OCI-LY3 (cell line): ENCODE results near the gene TMEM9B.
A peak's percentile ranks its signal among the peaks of the same experiment; 100 is the strongest.
"Not testable (repeated sequence)": the region's sequence is repeated elsewhere in the genome, so short reads cannot be mapped to it uniquely, and the experiment has no call there.

ENCODE experiments used
- H2AFZ ChIP-seq: fragments of 200-600, 300-600 bp; shearing (Covaris generic); 2 replicates; pipeline ENCODE4 v1.6.0; 2014; ENCODE audit warnings: antibody characterized with exemption, low read depth, low read length
- H3K27ac ChIP-seq: fragments of 200-600, 300-600 bp; sonication (generic); 2 replicates; pipeline ENCODE4 v1.5.1; 2014; ENCODE audit warnings: mild to moderate bottlenecking, low read length, moderate library complexity, mixed read lengths
- H3K27me3 ChIP-seq: fragments of 200-600, 300-600 bp; sonication (generic); 2 replicates; pipeline ENCODE4 v1.6.1; 2014; ENCODE audit warnings: low read depth, low read length, mixed read lengths
- H3K36me3 ChIP-seq: fragments of 200-600, 300-600 bp; sonication (generic); replicated peaks from 2 replicates; pipeline ENCODE3; 2014; ENCODE audit warnings: low read depth, low read length, mixed read lengths
- H3K4me1 ChIP-seq: fragments of 300-600, 200-600 bp; sonication (generic); 2 replicates; pipeline ENCODE4 v1.6.1; 2014; ENCODE audit warnings: low read length, mixed read lengths
- H3K4me2 ChIP-seq: fragments of 200-600, 300-600 bp; sonication (generic); 2 replicates; pipeline ENCODE4 v1.6.1; 2014; ENCODE audit warnings: low read length, mixed read lengths
- H3K4me3 ChIP-seq: fragments of 300-600, 200-600 bp; sonication (generic); 2 replicates; pipeline ENCODE4 v1.5.1; 2014; ENCODE audit warnings: antibody characterized with exemption, mild to moderate bottlenecking, low read length, moderate library complexity
- H3K79me2 ChIP-seq: fragments of 300-600, 200-600 bp; shearing (Covaris generic); 2 replicates; pipeline ENCODE4 v1.6.1; 2014; ENCODE audit warnings: mild to moderate bottlenecking, low read length, mixed read lengths
- H3K9ac ChIP-seq: fragments of 300-600, 200-600 bp; shearing (Covaris generic); 2 replicates; pipeline ENCODE4 v1.6.0; 2014; ENCODE audit warnings: mild to moderate bottlenecking, low read length, moderate library complexity
- H3K9me3 ChIP-seq: fragments of 200-600, 300-600 bp; shearing (Covaris generic); 2 replicates; pipeline ENCODE4 v1.6.1; 2014; ENCODE audit warnings: low read length, mixed read lengths; ENCODE audit not compliant: insufficient read depth
- H4K20me1 ChIP-seq: fragments of 200-600, 300-600 bp; sonication (generic); 2 replicates; pipeline ENCODE4 v1.6.1; 2016; ENCODE audit warnings: low read length, mixed read lengths; ENCODE audit not compliant: insufficient read depth
- EZH2phosphoT487 ChIP-seq: fragments of 200-600 bp; shearing (Covaris generic); IDR thresholded peaks from 2 replicates; pipeline ENCODE4 v1.6.1; 2018; ENCODE audit warnings: antibody characterized with exemption, mixed run types, low read depth
- TF ChIP-seq, protein P1 (sequence below): fragments of 200-600, 300-600 bp; sonication (generic); IDR thresholded peaks from 2 replicates; pipeline ENCODE4 v1.5.1; 2014; ENCODE audit warnings: antibody characterized with exemption, low read length, low read depth

Gene TMEM9B

DNA sequence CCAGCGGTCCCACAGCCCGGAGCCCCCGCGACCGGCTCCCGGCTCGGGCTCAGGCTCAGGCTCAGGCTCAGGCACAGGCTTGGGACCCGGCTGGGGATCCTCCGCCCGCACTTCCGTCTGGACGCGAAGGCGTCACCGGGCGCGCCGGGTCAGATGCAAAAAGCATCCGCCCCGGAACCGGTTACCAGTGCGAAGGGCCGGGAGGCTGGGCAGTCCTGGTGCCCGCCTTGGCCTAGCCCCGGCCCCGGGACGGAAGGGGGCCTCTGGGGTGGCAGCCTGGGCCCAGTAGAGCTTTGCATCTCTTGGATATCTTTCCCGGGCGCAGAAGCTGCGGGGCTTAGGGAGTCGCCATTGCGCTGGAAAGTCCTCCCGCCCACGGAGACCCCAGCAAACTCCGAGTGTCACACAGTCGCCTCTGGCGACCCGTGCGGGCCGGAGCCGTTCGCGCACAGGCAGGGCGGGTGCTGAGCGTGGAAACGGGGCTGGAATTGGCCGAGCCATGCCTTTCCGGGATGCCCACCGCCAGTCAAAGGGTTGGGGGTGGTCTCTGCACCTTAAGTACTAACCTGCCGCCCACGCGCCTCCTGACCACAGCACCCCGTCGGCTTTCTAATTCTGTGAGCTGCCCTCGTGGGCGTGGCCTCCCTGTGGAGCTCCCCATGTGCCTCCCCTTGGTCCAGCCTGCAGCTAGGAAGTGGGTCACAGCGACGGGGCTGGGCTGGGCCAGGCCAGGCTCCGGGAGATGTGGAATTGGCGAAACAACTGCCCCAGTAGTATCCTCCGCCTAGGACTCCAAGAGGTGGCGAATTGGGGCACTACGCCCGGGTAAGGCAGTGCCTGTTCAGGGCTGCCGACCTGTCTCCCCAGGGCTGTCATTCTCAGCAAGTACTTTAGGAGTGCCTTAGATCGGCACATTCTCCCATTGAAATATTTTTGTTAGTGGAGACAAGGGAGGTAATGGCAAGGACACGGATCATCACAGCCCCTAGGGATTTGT, at the start of gene TMEM9B:
TSS of gene TMEM9B (minus strand) at position 119 of the 997 bp plus-strand sequence. CDS start 129 bp downstream, outside the sequence.
- H3K27ac ChIP-seq: peak within 1 kb of the TSS; percentile 63
- H4K20me1 ChIP-seq: no peaks in the 10 kb centered on the region
- H3K9me3 ChIP-seq: no peaks in the 10 kb centered on the region
- peak within 1 kb of the TSS; percentile 85 for H3K9ac ChIP-seq
- H3K4me1 ChIP-seq: peaks cover 16% of the 10 kb centered on the region
- H3K4me3 ChIP-seq: peak within 1 kb of the TSS; percentile 83
- peak within 1 kb of the TSS; percentile 92 for H3K4me2 ChIP-seq
- no peaks in the 10 kb centered on the region for H3K36me3 ChIP-seq
- no peak for TF ChIP-seq EZH2phosphoT487
- TF ChIP-seq, protein P1, sequence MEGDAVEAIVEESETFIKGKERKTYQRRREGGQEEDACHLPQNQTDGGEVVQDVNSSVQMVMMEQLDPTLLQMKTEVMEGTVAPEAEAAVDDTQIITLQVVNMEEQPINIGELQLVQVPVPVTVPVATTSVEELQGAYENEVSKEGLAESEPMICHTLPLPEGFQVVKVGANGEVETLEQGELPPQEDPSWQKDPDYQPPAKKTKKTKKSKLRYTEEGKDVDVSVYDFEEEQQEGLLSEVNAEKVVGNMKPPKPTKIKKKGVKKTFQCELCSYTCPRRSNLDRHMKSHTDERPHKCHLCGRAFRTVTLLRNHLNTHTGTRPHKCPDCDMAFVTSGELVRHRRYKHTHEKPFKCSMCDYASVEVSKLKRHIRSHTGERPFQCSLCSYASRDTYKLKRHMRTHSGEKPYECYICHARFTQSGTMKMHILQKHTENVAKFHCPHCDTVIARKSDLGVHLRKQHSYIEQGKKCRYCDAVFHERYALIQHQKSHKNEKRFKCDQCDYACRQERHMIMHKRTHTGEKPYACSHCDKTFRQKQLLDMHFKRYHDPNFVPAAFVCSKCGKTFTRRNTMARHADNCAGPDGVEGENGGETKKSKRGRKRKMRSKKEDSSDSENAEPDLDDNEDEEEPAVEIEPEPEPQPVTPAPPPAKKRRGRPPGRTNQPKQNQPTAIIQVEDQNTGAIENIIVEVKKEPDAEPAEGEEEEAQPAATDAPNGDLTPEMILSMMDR: no peak
- H3K27me3 ChIP-seq: no peaks in the 10 kb centered on the region
- H3K79me2 ChIP-seq: peaks cover 39% of the 10 kb centered on the region
- H2AFZ ChIP-seq: peak within 1 kb of the TSS; percentile 71

DNA sequence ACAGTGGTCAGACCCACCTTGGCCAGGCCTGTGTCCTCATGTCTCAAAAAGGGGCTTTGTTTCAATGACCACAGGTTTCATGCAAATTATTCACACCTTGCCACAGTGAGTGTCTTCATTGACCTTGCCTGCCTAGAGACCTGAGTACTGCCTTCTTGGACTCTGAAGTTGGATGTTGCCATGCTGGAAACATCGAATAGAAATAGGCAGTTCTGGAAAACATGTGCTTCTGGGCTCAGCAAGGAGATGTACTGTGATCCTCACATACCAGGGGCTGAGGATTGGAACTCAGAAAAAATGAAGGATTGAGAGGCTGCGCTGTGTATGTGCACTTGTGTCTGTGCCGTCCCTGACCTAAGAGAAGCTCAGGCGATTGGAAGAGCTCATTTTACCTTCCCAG, 49.1 kb upstream of the TMEM9B start:
- Histone ChIP-seq H3K79me2 (no peaks in the 10 kb centered on the region), H3K4me2 (no peak overlapping the region), H3K27me3 (no peaks in the 10 kb centered on the region), H4K20me1 (no peaks in the 10 kb centered on the region), H3K27ac (no peak overlapping the region), H3K9ac (no peak overlapping the region), H2AFZ (no peak overlapping the region), H3K4me1 (peaks cover 14% of the 10 kb centered on the region), H3K36me3 (no peaks in the 10 kb centered on the region), H3K4me3 (no peak overlapping the region), H3K9me3 (no peaks in the 10 kb centered on the region)
- TF ChIP-seq, protein P1: no peak
- TF ChIP-seq EZH2phosphoT487: no peak

DNA sequence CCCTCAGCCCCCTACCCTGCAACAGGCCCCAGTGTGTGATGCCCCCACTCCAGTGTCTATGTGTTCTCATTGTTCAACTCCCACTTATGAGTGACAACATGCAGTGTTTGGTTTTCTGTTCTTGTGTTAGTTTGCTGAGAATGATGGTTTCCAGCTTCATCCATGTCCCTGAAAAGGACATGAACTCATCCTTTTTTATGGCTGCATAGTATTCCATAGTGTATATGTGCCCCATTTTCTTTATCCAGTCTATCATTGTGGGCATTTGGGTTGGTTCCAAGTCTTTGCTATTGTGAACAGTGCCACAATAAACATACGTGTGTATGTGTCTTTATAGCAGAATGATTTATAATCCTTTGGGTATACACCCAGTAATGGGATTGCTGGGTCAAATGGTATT, 45.3 kb upstream of the TMEM9B start:
- not testable (repeated sequence) for H3K27me3 ChIP-seq, H3K79me2 ChIP-seq, H3K27ac ChIP-seq, H3K4me3 ChIP-seq, H3K4me2 ChIP-seq, H4K20me1 ChIP-seq, H3K9me3 ChIP-seq, H3K9ac ChIP-seq, H3K36me3 ChIP-seq, H2AFZ ChIP-seq, H3K4me1 ChIP-seq

DNA sequence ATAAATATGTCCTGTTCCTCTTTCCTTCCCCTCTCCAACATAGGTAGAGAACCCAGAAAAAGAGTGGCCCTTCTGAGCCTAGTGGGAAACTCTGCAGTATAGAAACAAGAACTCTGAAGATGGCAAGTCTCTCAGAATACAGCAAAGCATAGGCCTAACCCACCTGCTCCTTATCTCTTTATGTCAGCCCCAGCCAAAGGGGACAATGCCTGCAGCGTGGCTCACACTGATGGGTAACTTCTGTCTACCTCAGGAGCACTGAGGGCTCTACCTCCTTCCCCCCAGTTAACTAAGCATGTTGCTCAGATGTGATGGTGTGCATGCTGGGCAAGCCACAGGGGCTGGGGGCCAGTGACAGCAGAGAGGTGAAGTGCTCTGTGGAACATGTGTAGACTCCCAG, 44.4 kb upstream of the TMEM9B start:
- H3K79me2 ChIP-seq: no peaks in the 10 kb centered on the region
- H3K9me3 ChIP-seq: no peaks in the 10 kb centered on the region
- no peaks in the 10 kb centered on the region for H3K27me3 ChIP-seq
- no peak overlapping the region for H3K4me3 ChIP-seq
- no peaks in the 10 kb centered on the region for H3K36me3 ChIP-seq
- no peaks in the 10 kb centered on the region for H4K20me1 ChIP-seq
- no peak overlapping the region for H2AFZ ChIP-seq
- no peak overlapping the region for H3K9ac ChIP-seq
- H3K4me2 ChIP-seq: no peak overlapping the region
- H3K27ac ChIP-seq: no peak overlapping the region
- TF ChIP-seq EZH2phosphoT487: no peak
- TF ChIP-seq, protein P1: no peak
- no peaks in the 10 kb centered on the region for H3K4me1 ChIP-seq
